ENCODE data around the gene RAB8A.

The RAB8A gene

DNA sequence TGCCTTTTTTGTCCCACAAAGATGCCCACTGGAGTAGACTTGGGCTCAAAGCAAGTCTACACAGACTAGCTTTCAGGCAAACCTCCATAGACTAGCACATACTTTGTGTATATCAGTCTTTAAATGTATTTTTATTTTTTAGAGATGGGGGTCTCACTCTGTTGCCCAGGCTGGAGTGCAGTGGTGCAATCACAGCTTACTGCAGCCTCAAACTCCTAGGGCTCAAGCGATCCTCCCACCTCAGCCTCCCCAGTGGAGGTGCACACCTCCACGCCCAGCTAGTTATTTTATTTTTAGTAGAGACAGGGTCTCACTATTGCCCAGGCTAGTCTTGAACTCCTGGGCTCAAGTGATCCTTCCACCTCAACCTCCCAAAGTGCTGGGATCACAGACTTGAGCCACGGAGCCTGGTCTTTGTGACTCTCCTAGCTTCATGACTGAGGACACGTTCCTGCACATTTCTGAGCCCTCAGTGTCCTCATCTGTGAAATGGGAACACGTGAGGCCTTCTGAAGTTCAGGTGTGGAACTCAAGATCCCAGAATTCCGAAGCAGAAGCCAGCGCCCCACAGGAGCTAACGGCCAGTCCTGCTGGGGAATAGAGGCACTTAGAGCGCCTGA is 40.5 kb upstream of the RAB8A start:
- H3K9me3 ChIP-seq (ENCODE audit: control insufficient read depth in 1 of 2, low read length in 2 of 2), result no peaks in the 10 kb centered on the region
- peak overlapping the region in 1 of 2 donors; percentile 16 for H3K4me3 ChIP-seq (ENCODE audit: low read depth in 1 of 2, low read length in 2 of 2)
- peaks cover 27 to 35% of the 10 kb centered on the region in 2 donors for H3K4me1 ChIP-seq (ENCODE audit: control insufficient read depth in 1 of 2, insufficient read depth in 2 of 2, low read length in 2 of 2)
- peak overlapping the region; percentile 45 to 60 for H3K9ac ChIP-seq (ENCODE audit: low read depth in 1 of 2, low read length in 2 of 2)
- peak overlapping the region; percentile 77 for H3K27ac ChIP-seq (ENCODE audit: low read depth, low read length)
- H3K27me3 ChIP-seq (ENCODE audit: control insufficient read depth in 1 of 2, insufficient read depth in 2 of 2, low read length in 2 of 2), result no peaks in the 10 kb centered on the region
- no peaks in the 10 kb centered on the region for H3K36me3 ChIP-seq (ENCODE audit: control insufficient read depth in 1 of 2, insufficient read depth in 2 of 2, low read length in 2 of 2)

DNA sequence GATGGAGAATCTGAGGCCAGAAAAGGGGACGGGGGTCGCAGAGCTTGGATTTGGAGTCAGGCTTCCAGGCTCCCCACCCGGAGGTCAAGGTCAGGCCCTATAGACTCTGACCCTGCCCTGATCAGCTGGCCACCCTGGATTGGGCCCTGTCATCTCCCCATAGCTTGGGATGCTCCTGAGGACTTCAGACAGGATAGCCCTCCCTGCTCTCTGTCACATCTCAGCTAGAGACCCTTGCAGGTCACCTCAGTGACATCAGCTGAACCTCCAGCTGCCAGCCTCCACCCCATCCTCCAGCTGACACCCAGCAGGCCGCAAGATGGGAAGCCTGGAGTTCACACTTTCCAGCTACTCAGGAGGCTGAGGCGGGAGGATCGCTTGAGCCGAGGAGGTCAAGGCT is 38.2 kb upstream of the RAB8A start:
- Histone ChIP-seq H3K27ac (ENCODE audit: low read depth, low read length) (no peak overlapping the region), H3K4me3 (ENCODE audit: low read depth in 1 of 2, low read length in 2 of 2) (no peak overlapping the region), H3K27me3 (ENCODE audit: control insufficient read depth in 1 of 2, insufficient read depth in 2 of 2, low read length in 2 of 2) (no peaks in the 10 kb centered on the region), H3K9ac (ENCODE audit: low read depth in 1 of 2, low read length in 2 of 2) (no peak overlapping the region), H3K9me3 (ENCODE audit: control insufficient read depth in 1 of 2, low read length in 2 of 2) (no peaks in the 10 kb centered on the region), H3K4me1 (ENCODE audit: control insufficient read depth in 1 of 2, insufficient read depth in 2 of 2, low read length in 2 of 2) (peaks cover 35 to 37% of the 10 kb centered on the region in 2 donors), H3K36me3 (ENCODE audit: control insufficient read depth in 1 of 2, insufficient read depth in 2 of 2, low read length in 2 of 2) (no peaks in the 10 kb centered on the region)

DNA sequence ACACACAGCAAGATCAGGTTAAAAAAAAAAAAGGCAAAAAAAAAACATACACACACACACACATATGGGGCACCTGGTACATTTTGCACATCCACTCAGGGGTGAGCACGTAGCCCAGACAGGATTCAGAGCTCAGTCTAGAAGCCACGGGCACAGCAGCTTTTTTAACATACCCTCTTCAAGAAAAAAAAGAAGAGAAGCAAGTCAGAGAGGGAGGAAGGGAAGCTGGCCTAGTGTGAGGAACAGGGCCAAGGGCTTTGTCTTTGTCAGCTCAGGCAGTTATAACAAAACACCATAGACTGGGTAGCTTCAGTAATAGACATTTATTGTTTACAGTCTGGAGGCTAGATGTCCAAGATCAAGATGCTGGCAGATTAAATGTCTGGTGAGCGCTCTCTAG is 37.7 kb upstream of the RAB8A start:
- Histone ChIP-seq H3K9me3 (ENCODE audit: control insufficient read depth in 1 of 2, low read length in 2 of 2) (no peaks in the 10 kb centered on the region), H3K4me3 (ENCODE audit: low read depth in 1 of 2, low read length in 2 of 2) (no peak overlapping the region), H3K36me3 (ENCODE audit: control insufficient read depth in 1 of 2, insufficient read depth in 2 of 2, low read length in 2 of 2) (no peaks in the 10 kb centered on the region), H3K27me3 (ENCODE audit: control insufficient read depth in 1 of 2, insufficient read depth in 2 of 2, low read length in 2 of 2) (no peaks in the 10 kb centered on the region), H3K4me1 (ENCODE audit: control insufficient read depth in 1 of 2, insufficient read depth in 2 of 2, low read length in 2 of 2) (peaks cover 38 to 41% of the 10 kb centered on the region in 2 donors), H3K27ac (ENCODE audit: low read depth, low read length) (no peak overlapping the region), H3K9ac (ENCODE audit: low read depth in 1 of 2, low read length in 2 of 2) (no peak overlapping the region)

- Histone ChIP-seq H3K4me3 (ENCODE audit: low read depth in 1 of 2, low read length in 2 of 2) (no peak overlapping the region), H3K27me3 (ENCODE audit: control insufficient read depth in 1 of 2, insufficient read depth in 2 of 2, low read length in 2 of 2) (no peaks in the 10 kb centered on the region), H3K4me1 (ENCODE audit: control insufficient read depth in 1 of 2, insufficient read depth in 2 of 2, low read length in 2 of 2) (peaks cover 40 to 42% of the 10 kb centered on the region in 2 donors), H3K9me3 (ENCODE audit: control insufficient read depth in 1 of 2, low read length in 2 of 2) (no peaks in the 10 kb centered on the region), H3K9ac (ENCODE audit: low read depth in 1 of 2, low read length in 2 of 2) (no peak overlapping the region), H3K36me3 (ENCODE audit: control insufficient read depth in 1 of 2, insufficient read depth in 2 of 2, low read length in 2 of 2) (no peaks in the 10 kb centered on the region), H3K27ac (ENCODE audit: low read depth, low read length) (no peak overlapping the region)
Observed at GRCh38 chr19:16074488-16075365, 37.0 kb upstream of the RAB8A start.

DNA sequence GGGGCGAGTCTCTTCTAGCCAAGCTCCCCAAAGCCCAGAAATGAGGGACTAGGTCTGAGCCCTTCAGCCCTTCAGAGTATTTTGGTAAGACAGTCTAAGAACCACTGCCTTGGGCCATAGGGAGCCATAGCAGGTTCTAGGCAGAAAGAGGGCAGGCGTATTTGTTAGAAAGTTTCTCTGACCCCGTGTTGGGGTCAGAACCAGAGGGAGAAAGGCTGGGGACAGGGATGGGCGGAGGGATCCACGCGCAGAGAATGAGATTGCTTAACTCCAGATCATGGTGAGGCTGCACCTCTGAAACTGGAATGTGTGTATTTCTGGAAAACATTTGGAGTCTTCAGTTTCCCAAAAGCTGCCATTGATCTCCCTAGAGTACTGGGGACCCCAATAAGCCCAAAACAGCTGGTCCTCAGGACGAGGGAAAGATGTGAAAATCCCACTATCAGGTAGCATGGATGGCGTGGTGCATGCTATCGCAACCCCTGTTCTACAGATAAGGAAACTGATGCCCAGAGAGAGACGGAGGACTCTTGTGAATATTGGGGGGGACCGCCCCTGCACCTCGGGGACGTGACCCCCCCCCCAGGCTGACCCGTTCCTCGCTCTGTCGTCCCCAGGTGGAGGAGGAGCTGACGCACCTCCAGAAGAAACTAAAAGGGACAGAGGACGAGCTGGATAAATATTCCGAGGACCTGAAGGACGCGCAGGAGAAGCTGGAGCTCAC is 36.1 kb upstream of the RAB8A start:
- Histone ChIP-seq H3K27ac (ENCODE audit: low read depth, low read length) (peak overlapping the region; percentile 85), H3K27me3 (ENCODE audit: control insufficient read depth in 1 of 2, insufficient read depth in 2 of 2, low read length in 2 of 2) (no peaks in the 10 kb centered on the region), H3K9ac (ENCODE audit: low read depth in 1 of 2, low read length in 2 of 2) (peak overlapping the region; percentile 78 to 96), H3K36me3 (ENCODE audit: control insufficient read depth in 1 of 2, insufficient read depth in 2 of 2, low read length in 2 of 2) (no peaks in the 10 kb centered on the region), H3K9me3 (ENCODE audit: control insufficient read depth in 1 of 2, low read length in 2 of 2) (no peaks in the 10 kb centered on the region), H3K4me3 (ENCODE audit: low read depth in 1 of 2, low read length in 2 of 2) (peak overlapping the region; percentile 55 to 81), H3K4me1 (ENCODE audit: control insufficient read depth in 1 of 2, insufficient read depth in 2 of 2, low read length in 2 of 2) (peaks cover 39% of the 10 kb centered on the region in 2 donors)

GRCh38 chr19:16076154-16076957 is 35.3 kb upstream of the RAB8A start, which contains the start of gene TPM4:
TPM4 (plus strand) TSS chr19:16076495; CDS start chr19:16076566, 71 bp downstream.
- Histone ChIP-seq H3K27me3 (ENCODE audit: control insufficient read depth in 1 of 2, insufficient read depth in 2 of 2, low read length in 2 of 2) (no peaks in the 10 kb centered on the region), H3K36me3 (ENCODE audit: control insufficient read depth in 1 of 2, insufficient read depth in 2 of 2, low read length in 2 of 2) (peaks cover 5 to 6% of the 10 kb centered on the region in 2 donors), H3K4me1 (ENCODE audit: control insufficient read depth in 1 of 2, insufficient read depth in 2 of 2, low read length in 2 of 2) (peaks cover 31 to 32% of the 10 kb centered on the region in 2 donors), H3K27ac (ENCODE audit: low read depth, low read length) (peak within 1 kb of the TSS; percentile 97), H3K9me3 (ENCODE audit: control insufficient read depth in 1 of 2, low read length in 2 of 2) (no peaks in the 10 kb centered on the region), H3K9ac (ENCODE audit: low read depth in 1 of 2, low read length in 2 of 2) (peak within 1 kb of the TSS; percentile 90 to 96), H3K4me3 (ENCODE audit: low read depth in 1 of 2, low read length in 2 of 2) (peak within 1 kb of the TSS; percentile 81)

DNA sequence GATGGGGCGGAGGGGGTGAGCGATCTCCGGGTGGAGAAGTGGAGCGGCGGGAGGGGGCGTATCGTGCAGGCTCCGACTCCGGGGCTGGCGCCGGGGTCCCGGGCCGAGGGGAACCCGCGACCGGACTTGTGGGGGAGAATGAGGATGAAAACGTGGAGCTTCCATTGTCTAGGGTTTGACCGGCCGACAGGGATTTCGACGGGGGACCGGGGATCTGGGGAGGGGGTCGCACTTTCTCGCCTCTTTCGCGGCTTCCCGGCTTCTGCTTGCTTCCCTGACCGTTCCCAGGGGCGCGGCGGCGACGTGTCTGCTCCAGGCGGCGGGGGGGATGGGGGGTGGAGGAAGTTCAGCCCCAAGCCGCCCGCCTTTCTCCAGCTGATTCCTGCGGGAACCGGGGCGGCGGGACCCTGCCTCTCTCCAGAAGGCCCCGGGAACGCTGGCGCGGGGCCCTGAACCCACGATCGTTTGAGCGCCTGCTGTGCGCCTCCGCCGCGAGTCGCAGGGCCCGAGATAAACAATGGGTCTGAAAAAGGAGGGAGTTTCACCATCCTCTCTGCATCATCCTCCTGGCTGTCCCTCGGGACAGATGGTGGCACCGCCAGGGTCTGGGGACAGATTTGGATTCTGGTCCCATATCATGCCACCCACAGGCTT is 34.6 kb upstream of the RAB8A start:
- Histone ChIP-seq H3K27me3 (ENCODE audit: control insufficient read depth in 1 of 2, insufficient read depth in 2 of 2, low read length in 2 of 2) (no peaks in the 10 kb centered on the region), H3K9ac (ENCODE audit: low read depth in 1 of 2, low read length in 2 of 2) (peak overlapping the region; percentile 90 to 96), H3K9me3 (ENCODE audit: control insufficient read depth in 1 of 2, low read length in 2 of 2) (no peaks in the 10 kb centered on the region), H3K27ac (ENCODE audit: low read depth, low read length) (peak overlapping the region; percentile 97), H3K4me1 (ENCODE audit: control insufficient read depth in 1 of 2, insufficient read depth in 2 of 2, low read length in 2 of 2) (peaks cover 24 to 25% of the 10 kb centered on the region in 2 donors), H3K4me3 (ENCODE audit: low read depth in 1 of 2, low read length in 2 of 2) (peak overlapping the region; percentile 81), H3K36me3 (ENCODE audit: control insufficient read depth in 1 of 2, insufficient read depth in 2 of 2, low read length in 2 of 2) (peaks cover 11 to 14% of the 10 kb centered on the region in 2 donors)

GRCh38 chr19:16077984-16078758 is 33.5 kb upstream of the RAB8A start:
- Histone ChIP-seq H3K27ac (ENCODE audit: low read depth, low read length) (peak overlapping the region; percentile 97), H3K27me3 (ENCODE audit: control insufficient read depth in 1 of 2, insufficient read depth in 2 of 2, low read length in 2 of 2) (no peaks in the 10 kb centered on the region), H3K9me3 (ENCODE audit: control insufficient read depth in 1 of 2, low read length in 2 of 2) (no peaks in the 10 kb centered on the region), H3K9ac (ENCODE audit: low read depth in 1 of 2, low read length in 2 of 2) (peak overlapping the region; percentile 59 to 90), H3K4me3 (ENCODE audit: low read depth in 1 of 2, low read length in 2 of 2) (peak overlapping the region; percentile 81), H3K36me3 (ENCODE audit: control insufficient read depth in 1 of 2, insufficient read depth in 2 of 2, low read length in 2 of 2) (peaks cover 14 to 24% of the 10 kb centered on the region in 2 donors), H3K4me1 (ENCODE audit: control insufficient read depth in 1 of 2, insufficient read depth in 2 of 2, low read length in 2 of 2) (peaks cover 21 to 22% of the 10 kb centered on the region in 2 donors)

All from duodenal mucosa (tissue), 2 donors.